K562 (cell line): Measurements from ENCODE around the gene IL3RA. TPM values are rescaled to one million over a fixed set of nuclear protein-coding genes. Genes with fewer than 3 reads are reported as not detected.

Experiments
- ARID3B ChIP-seq: fragments of 250-450 bp; sonication (Bioruptor Pico); IDR thresholded peaks from 2 replicates; pipeline ENCODE4 v1.4.0; 2020; ENCODE audit warnings: borderline replicate concordance
- CHD7 ChIP-seq: fragments of 200-600 bp; sonication (generic); IDR thresholded peaks from one replicate; pipeline ENCODE4 v1.6.1; 2012; ENCODE audit warnings: mild to moderate bottlenecking, low read depth, low read length, inconsistent platforms
- MLX ChIP-seq, 2 experiments: fragments of 450-650 bp in 1 of 2; sonication (generic) in 1 of 2; formaldehyde crosslinking; conservative IDR thresholded peaks; 2 replicates each; pipeline versions ENCODE4 v1.4.0 to v1.8.1; 2020 to 2022; ENCODE audit warnings: mild to moderate bottlenecking in 1 of 2, missing genetic modification reagents in 1 of 2
- ZNF324 ChIP-seq: fragments of 250-450 bp; sonication (Bioruptor Pico); IDR thresholded peaks from 2 replicates; pipeline ENCODE4 v1.4.0; 2020; ENCODE audit warnings: mild to moderate bottlenecking
- ZNF449 ChIP-seq: fragments of 250-450 bp; sonication (Bioruptor Pico); IDR thresholded peaks from 2 replicates; pipeline ENCODE4 v1.8.0; 2022; ENCODE audit warnings: moderate library complexity, mild to moderate bottlenecking, inconsistent platforms
- ZNF639 ChIP-seq, 2 experiments: fragments of 200-800 bp in 1 of 2; sonication (Bioruptor generic) in 1 of 2; sonication (generic) in 1 of 2; formaldehyde crosslinking in 1 of 2; IDR thresholded peaks in 1 of 2; conservative IDR thresholded peaks in 1 of 2; 2 replicates each; pipeline versions ENCODE4 v1.5.0 to v1.6.1; 2016 to 2020; ENCODE audit warnings: missing compliant biosample characterization in 1 of 2, missing genetic modification characterization in 1 of 2, missing genetic modification reagents in 1 of 2
- polyA plus RNA-seq, 8 experiments: library from polyadenylated mRNA; depleted of rRNA in 4 of 8; stranded (reverse) in 5 of 8; unstranded in 3 of 8; fragments of >200 nt; fragmentation: Nextera tagmentation in 2 of 8; fragmentation: Illumina TruSeq in 1 of 8; extraction: Ambion mirVana in 2 of 8; extraction: Trizol in 1 of 8; gene quantifications; 2 replicates each; pipeline versions ENCODE4 v1.2.1 to v1.2.3, GENCODE V29; 2011 to 2014; ENCODE audit warnings: inconsistent platforms in 1 of 8, missing spikeins in 1 of 8
- total RNA-seq, 7 experiments: library from RNA; depleted of rRNA in 6 of 7; stranded (reverse); fragments of >200 nt in 6 of 7; fragmentation: Illumina TruSeq in 2 of 7; extraction: Trizol in 2 of 7; gene quantifications; 2 replicates each; pipeline versions ENCODE4 v1.2.1 to v1.2.3, GENCODE V29; 2011 to 2021; ENCODE audit warnings: low replicate concordance in 1 of 7

The IL3RA gene
- total and polyA plus RNA-seq, 9 of the 15 experiments (the other 6 are each of a cell fraction or from before 2014, with no cell fraction given) = not detected

GRCh38 chrX:1424147-1424851 is 87.7 kb downstream of the IL3RA start (continued):
- TF ChIP-seq CHD7 = no peak
- no peak for TF ChIP-seq ZNF449 (CRISPR knock-in tag)
- no peak for TF ChIP-seq MLX (CRISPR knock-in tag; conservative IDR thresholded peaks at IDR 0.05)
- no peak for TF ChIP-seq ZNF324 (CRISPR knock-in tag)
- TF ChIP-seq ARID3B (CRISPR knock-in tag) = no peak
- TF ChIP-seq ZNF639 (CRISPR knock-in tag; conservative IDR thresholded peaks at IDR 0.05 in 1 of 2, IDR thresholded peaks at IDR 0.05 in 1 of 2) = no peak
